GM12878 (cell line): ENCODE results near the gene BTBD9. TPM values are rescaled to one million over a fixed set of nuclear protein-coding genes. Genes with fewer than 3 reads are reported as not detected.

Source experiments
- ATAC-seq: fragments of 200-7000 bp; cut with Tn5 transposase; 3 replicates; pipeline ENCODE4 v1.9.1; 2020; ENCODE audit warnings: mild to moderate bottlenecking, moderate library complexity
- BruUV-seq: library from RNA; stranded (reverse); fragments of 400-500 nt; replicated peaks from 2 replicates; lab custom pipeline; 2021; lab: Mats Ljungman, UMichigan
- CTCF ChIA-PET: fragments of 300-600 bp; sonication (Branson Sonifier 250); formaldehyde crosslinking; extraction: SDS; loops from one replicate; lab custom pipeline; 2021; ENCODE audit warnings: inconsistent platforms; lab: Yijun Ruan, JAX
- POLR2A ChIA-PET: fragments of 350-600 bp; formaldehyde crosslinking; extraction: SDS; loops from one replicate; lab custom pipeline; 2021; ENCODE audit warnings: inconsistent platforms; lab: Charles Lee
- RAD21 ChIA-PET: fragments of 300-600 bp; sonication (Branson Sonifier 250); formaldehyde crosslinking; loops from one replicate; lab custom pipeline; 2023; ENCODE audit warnings: antibody characterized with exemption; ENCODE audit not compliant: unreplicated experiment; lab: Charles Lee
- SMC1A ChIA-PET: fragments of 300-600 bp; sonication (Branson Sonifier 250); formaldehyde crosslinking; loops from one replicate; lab custom pipeline; 2023; ENCODE audit not compliant: unreplicated experiment, uncharacterized antibody; lab: Charles Lee
- DNase-seq: peaks from one replicate; pipeline ENCODE4 v3.0.0-alpha.2; 2011; ENCODE audit warnings: low read depth, low spot score
- FAIRE-seq: peaks from 3 replicates; lab custom pipeline; 2011; peaks lifted over from hg19 to GRCh38; lab: Jason Lieb, UNC
- H2AFZ ChIP-seq: 2 replicates; pipeline ENCODE4 v1.6.0; 2011; ENCODE audit warnings: low read depth, low read length, control low read depth; ENCODE audit not compliant: control insufficient read depth
- H3K27ac ChIP-seq: 2 replicates; pipeline ENCODE4 v1.5.1; 2011; ENCODE audit warnings: control low read depth; ENCODE audit not compliant: control insufficient read depth, insufficient read depth
- H3K27me3 ChIP-seq, 2 experiments: replicated peaks in 1 of 2; 2 replicates each; pipeline versions ENCODE4 v1.6.0 to v1.6.1; 2011; ENCODE audit warnings: low read length in 1 of 2; ENCODE audit not compliant: control insufficient read depth in 2 of 2, insufficient read depth in 2 of 2
- H3K36me3 ChIP-seq, 2 experiments: 2 replicates each; pipeline ENCODE4 v1.5.1; 2011; ENCODE audit warnings: low read length in 1 of 2; ENCODE audit not compliant: control insufficient read depth in 2 of 2, insufficient read depth in 2 of 2
- H3K4me1 ChIP-seq: 2 replicates; pipeline ENCODE4 v1.6.1; 2011; ENCODE audit warnings: mild to moderate bottlenecking, low read length, moderate library complexity, mixed read lengths; ENCODE audit not compliant: control insufficient read depth, insufficient read depth
- H3K4me2 ChIP-seq: 2 replicates; pipeline ENCODE4 v1.6.0; 2011; ENCODE audit warnings: control low read depth; ENCODE audit not compliant: control insufficient read depth, insufficient read depth
- H3K4me3 ChIP-seq: fragments of 200-600 bp; sonication (generic); 2 replicates; pipeline ENCODE4 v1.5.1; 2016
- H3K79me2 ChIP-seq: 2 replicates; pipeline ENCODE4 v1.6.0; 2011; ENCODE audit warnings: low read length; ENCODE audit not compliant: control insufficient read depth, insufficient read depth
- H3K9ac ChIP-seq: 2 replicates; pipeline ENCODE4 v1.8.0; 2011; ENCODE audit warnings: low read length, control low read depth, mixed read lengths; ENCODE audit not compliant: control insufficient read depth, insufficient read depth
- H3K9me3 ChIP-seq: replicated peaks from 3 replicates; pipeline ENCODE4 v1.5.1; 2011; ENCODE audit warnings: mild to moderate bottlenecking, low read length; ENCODE audit not compliant: control insufficient read depth, insufficient read depth
- H4K20me1 ChIP-seq: 2 replicates; pipeline ENCODE4 v1.6.0; 2011; ENCODE audit not compliant: control insufficient read depth, insufficient read depth
- ATF7 ChIP-seq: fragments of 450-650 bp; IDR thresholded peaks from 2 replicates; pipeline ENCODE4 v1.6.1; 2016; ENCODE audit warnings: low read depth, mild to moderate bottlenecking
- CBX5 ChIP-seq: sonication (generic); IDR thresholded peaks from 2 replicates; pipeline ENCODE4 v1.6.1; 2016; ENCODE audit warnings: low read depth, moderate library complexity, mild to moderate bottlenecking, inconsistent platforms
- CEBPB ChIP-seq, 2 experiments: fragments of 150-350 bp in 1 of 2; IDR thresholded peaks; 2 replicates each; pipeline ENCODE4 v1.6.1; 2012 to 2014; ENCODE audit warnings: low read depth in 2 of 2, low read length in 2 of 2, borderline replicate concordance in 1 of 2, inconsistent platforms in 1 of 2
- EP300 ChIP-seq, 2 experiments: fragments of 150-350 bp in 1 of 2; IDR thresholded peaks; 2 replicates each; pipeline ENCODE4 v1.6.1; 2011 to 2012; ENCODE audit warnings: low read depth in 2 of 2, low read length in 2 of 2, borderline replicate concordance in 1 of 2, improper control_type of control experiment in 1 of 2, inconsistent platforms in 1 of 2; ENCODE audit not compliant: control insufficient read depth in 1 of 2
- GABPA ChIP-seq: IDR thresholded peaks from 2 replicates; pipeline ENCODE4 v1.6.1; 2014; ENCODE audit warnings: antibody characterized with exemption, low read depth, mild to moderate bottlenecking, inconsistent platforms
- HDGF ChIP-seq: fragments of 450-650 bp; IDR thresholded peaks from 2 replicates; pipeline ENCODE4 v1.6.1; 2016; ENCODE audit warnings: antibody characterized with exemption
- IKZF1 ChIP-seq: fragments of 450-650 bp; conservative IDR thresholded peaks from 2 replicates; pipeline ENCODE4 v1.6.1; 2017; ENCODE audit warnings: antibody characterized with exemption, mild to moderate bottlenecking
- POLR2A ChIP-seq: IDR thresholded peaks from 2 replicates; pipeline ENCODE4 v1.6.1; 2011; ENCODE audit warnings: low read depth, mild to moderate bottlenecking, low read length
- RAD51 ChIP-seq: fragments of 450-650 bp; IDR thresholded peaks from 2 replicates; pipeline ENCODE4 v1.6.1; 2016; ENCODE audit warnings: moderate library complexity, mild to moderate bottlenecking, inconsistent platforms
- RFX5 ChIP-seq: IDR thresholded peaks from 2 replicates; pipeline ENCODE4 v1.6.1; 2011; ENCODE audit warnings: low read depth, low read length, improper control_type of control experiment
- SPI1 ChIP-seq: IDR thresholded peaks from 2 replicates; pipeline ENCODE4 v1.6.1; 2011; ENCODE audit warnings: low read depth, mild to moderate bottlenecking, low read length, moderate library complexity, borderline replicate concordance; ENCODE audit not compliant: insufficient read depth
- ZNF217 ChIP-seq: fragments of 450-650 bp; IDR thresholded peaks from 2 replicates; pipeline ENCODE4 v1.6.1; 2017; ENCODE audit warnings: antibody characterized with exemption, mild to moderate bottlenecking
- ZNF384 ChIP-seq: IDR thresholded peaks from 2 replicates; pipeline ENCODE4 v1.6.1; 2012; ENCODE audit warnings: low read depth, mild to moderate bottlenecking, low read length, improper control_type of control experiment, borderline replicate concordance
- WGBS: methylation state at CpG from one replicate; pipeline ENCODE4 v1.1.6; 2016; ENCODE audit warnings: low lambda C conversion rate; ENCODE audit not compliant: insufficient replicate concordance, insufficient coverage; ENCODE audit errors: missing lambda C conversion rate; 5-methylcytosine and 5-hydroxymethylcytosine counted together
- in situ Hi-C: fragments of 300-500 bp; cut with MboI; formaldehyde crosslinking; loops from 9 replicates; pipeline ENCODE4 v1.14.3; 2018; ENCODE audit warnings: mixed read lengths
- intact Hi-C: fragments of 100-400 bp; cut with micrococcal nuclease; formaldehyde crosslinking; loops from one replicate; pipeline ENCODE4 v1.14.2; 2022; ENCODE audit not compliant: unreplicated experiment
- polyA plus RNA-seq, 11 experiments: library from polyadenylated mRNA; depleted of rRNA in 4 of 11; unstranded in 6 of 11; stranded (reverse) in 5 of 11; fragments of >200 nt; fragmentation: Nextera tagmentation in 4 of 11; fragmentation: Illumina TruSeq in 1 of 11; extraction: Ambion mirVana in 4 of 11; extraction: Trizol in 1 of 11; gene quantifications; 1 replicate in 1 of 11; 2 replicates in 10 of 11; pipeline versions ENCODE4 v1.2.1 to v1.2.3, GENCODE V29; 2011 to 2016; ENCODE audit warnings: inconsistent platforms in 2 of 11, missing spikeins in 2 of 11, low read depth in 1 of 11
- total RNA-seq, 4 experiments: library from RNA; depleted of rRNA in 3 of 4; stranded (reverse); fragments of >200 nt in 3 of 4; fragmentation: Illumina TruSeq in 1 of 4; extraction: Trizol in 1 of 4; gene quantifications; 2 replicates each; pipeline versions ENCODE4 v1.2.1 to v1.2.3, GENCODE V29; 2013 to 2021
- TF ChIP-seq, protein P1 (sequence below): IDR thresholded peaks from 2 replicates; pipeline ENCODE4 v1.6.1; 2011; ENCODE audit warnings: borderline replicate concordance, low read depth, mild to moderate bottlenecking, moderate library complexity, low read length; ENCODE audit not compliant: insufficient read depth, poor library complexity, severe bottlenecking

Gene BTBD9
- total and polyA plus RNA-seq, 10 of the 15 experiments (the other 5 are each of a cell fraction or from before 2014, with no cell fraction given) = 0.22 to 8.6 (median 4.6) TPM

- no peak for TF ChIP-seq GABPA
- no peak for TF ChIP-seq CEBPB (IDR thresholded peaks at IDR 0.05; ENCODE audit: borderline replicate concordance in 1 of 2, low read depth in 2 of 2, low read length in 2 of 2)
Measured at GRCh38 chr6:38498805-38499445, 140.8 kb downstream of the BTBD9 start (continued).

- no peaks in the 10 kb centered on the region for H3K36me3 ChIP-seq
- ChIA-PET CTCF (interaction anchor here (0.9 to 5.4 kb wide), 8 partner anchors 9 to 793 kb away, joined by 3 to 67 read pairs (median 3); no protein-coding TSS in a partner anchor), RAD21 (interaction anchor here (1.1 kb wide), 1 partner anchor 72 kb away, joined by 4 read pairs; no protein-coding TSS in a partner anchor), POLR2A (interaction anchor here (0.7 kb wide), 3 partner anchors 9 to 390 kb away, joined by 3 to 6 read pairs (median 3); no protein-coding TSS in a partner anchor), SMC1A (interaction anchor here (0.7 to 5.2 kb wide), 5 partner anchors 21 to 465 kb away, joined by 3 to 33 read pairs (median 4); no protein-coding TSS in a partner anchor)
- DNase-seq (no peak), ATAC-seq (no peak), FAIRE-seq (no peak)
- no TSS peak for BruUV-seq
- no peaks in the 10 kb centered on the region for H4K20me1 ChIP-seq
- H3K27me3 ChIP-seq = no peaks in the 10 kb centered on the region
- 0 out of 2 replicates have a peak, but pooled peaks cover 6% of the 10 kb centered on the region for H3K4me1 ChIP-seq
- H3K27ac ChIP-seq = no peak overlapping the region
- H3K4me3 ChIP-seq = no peak overlapping the region
- H3K79me2 ChIP-seq = no peaks in the 10 kb centered on the region
- TF ChIP-seq, protein P1, sequence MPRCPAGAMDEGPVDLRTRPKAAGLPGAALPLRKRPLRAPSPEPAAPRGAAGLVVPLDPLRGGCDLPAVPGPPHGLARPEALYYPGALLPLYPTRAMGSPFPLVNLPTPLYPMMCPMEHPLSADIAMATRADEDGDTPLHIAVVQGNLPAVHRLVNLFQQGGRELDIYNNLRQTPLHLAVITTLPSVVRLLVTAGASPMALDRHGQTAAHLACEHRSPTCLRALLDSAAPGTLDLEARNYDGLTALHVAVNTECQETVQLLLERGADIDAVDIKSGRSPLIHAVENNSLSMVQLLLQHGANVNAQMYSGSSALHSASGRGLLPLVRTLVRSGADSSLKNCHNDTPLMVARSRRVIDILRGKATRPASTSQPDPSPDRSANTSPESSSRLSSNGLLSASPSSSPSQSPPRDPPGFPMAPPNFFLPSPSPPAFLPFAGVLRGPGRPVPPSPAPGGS = no peak
- no peak for TF ChIP-seq CBX5
- TF ChIP-seq RAD51 = no peak
- no peak for TF ChIP-seq IKZF1
- TF ChIP-seq ZNF217 = no peak
- TF ChIP-seq EP300 (IDR thresholded peaks at IDR 0.05; ENCODE audit: borderline replicate concordance in 1 of 2, control insufficient read depth in 1 of 2, low read depth in 2 of 2, low read length in 2 of 2) = no peak
- no peak for TF ChIP-seq HDGF
- no peak for TF ChIP-seq RFX5
- no peak for TF ChIP-seq ZNF384
- TF ChIP-seq POLR2A = no peak
- no peak for TF ChIP-seq ATF7
- TF ChIP-seq SPI1 = no peak
- 100% methylated on average over 1 of the region's 1 CpG for WGBS
- intact Hi-C loops (loop anchor here (10.0 kb wide), 1 partner anchor 323 kb away; no protein-coding TSS in a partner anchor), in situ Hi-C loops (loop anchor here (10.0 kb wide), 1 partner anchor 713 kb away; no protein-coding TSS in a partner anchor)
- H3K9ac ChIP-seq = no peak overlapping the region
- H2AFZ ChIP-seq = no peak overlapping the region
- H3K4me2 ChIP-seq = no peak overlapping the region
- no peaks in the 10 kb centered on the region for H3K9me3 ChIP-seq
Measured at GRCh38 chr6:38498085-38498484, 141.6 kb downstream of the BTBD9 start.
